CD4-positive, alpha-beta T cell treated with Interleukin-15 for 1 hour (primary cell): ENCODE data around the gene OPA3.
A peak's percentile ranks its signal among the peaks of the same experiment; 100 is the strongest.

Source experiments
- DNase-seq: peaks from one replicate; pipeline ENCODE4 v3.0.0-alpha.2; 2020

Gene OPA3

DNA sequence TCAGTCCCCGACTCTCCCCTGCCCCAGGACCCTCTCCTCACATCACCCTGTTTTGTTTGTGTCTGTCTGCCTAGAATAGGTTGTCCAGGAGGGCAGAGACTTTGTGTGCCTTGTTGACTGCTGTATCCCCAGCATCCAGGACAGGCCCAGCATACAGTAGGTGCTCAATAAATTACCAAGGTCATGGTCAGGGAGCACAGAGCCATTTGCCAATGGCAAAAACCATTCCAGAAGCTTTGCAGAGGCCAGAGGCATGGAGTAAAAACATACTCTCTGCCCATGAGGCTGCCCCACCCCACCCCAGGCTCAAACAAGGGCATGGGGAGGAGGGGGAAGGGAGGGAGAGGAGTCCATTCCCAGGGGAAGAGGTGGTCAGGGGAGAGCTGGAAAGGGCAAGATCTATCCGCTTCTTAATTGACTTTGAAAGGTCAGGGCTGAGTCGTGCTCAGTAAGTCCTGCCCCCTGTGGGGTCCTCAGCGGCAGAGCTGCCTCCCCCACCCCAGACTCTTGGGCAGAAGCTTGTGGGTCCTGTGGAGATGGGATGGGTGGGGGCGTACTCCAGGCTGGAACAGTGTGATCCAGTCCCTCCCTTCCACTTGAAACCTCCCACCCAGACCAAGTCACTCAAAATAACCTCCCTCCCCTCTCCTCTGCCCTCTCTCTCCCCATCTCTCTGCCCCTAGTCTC lies 13.0 kb upstream of the OPA3 start:
- DNase-seq, result no peak

DNA sequence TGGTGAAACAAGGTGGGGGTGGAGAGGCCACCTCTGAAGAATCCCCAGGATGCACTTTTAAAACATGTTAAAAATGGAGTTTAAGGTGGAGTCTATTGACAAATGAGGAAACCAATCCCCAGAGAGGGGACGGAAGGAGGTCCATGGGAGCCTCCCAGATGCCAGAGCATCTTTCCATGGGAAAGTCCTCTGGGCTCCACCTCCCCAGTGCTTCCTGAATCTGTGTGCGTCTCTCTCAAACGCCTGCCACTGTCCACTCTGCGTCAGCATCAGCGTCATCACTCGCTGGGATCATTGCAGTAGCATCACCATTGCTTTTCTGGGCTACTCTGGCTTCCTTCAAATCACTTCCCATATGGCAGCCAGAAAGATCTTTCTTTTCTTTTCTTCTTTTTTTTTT lies 11.2 kb upstream of the OPA3 start:
- no peak for DNase-seq

DNA sequence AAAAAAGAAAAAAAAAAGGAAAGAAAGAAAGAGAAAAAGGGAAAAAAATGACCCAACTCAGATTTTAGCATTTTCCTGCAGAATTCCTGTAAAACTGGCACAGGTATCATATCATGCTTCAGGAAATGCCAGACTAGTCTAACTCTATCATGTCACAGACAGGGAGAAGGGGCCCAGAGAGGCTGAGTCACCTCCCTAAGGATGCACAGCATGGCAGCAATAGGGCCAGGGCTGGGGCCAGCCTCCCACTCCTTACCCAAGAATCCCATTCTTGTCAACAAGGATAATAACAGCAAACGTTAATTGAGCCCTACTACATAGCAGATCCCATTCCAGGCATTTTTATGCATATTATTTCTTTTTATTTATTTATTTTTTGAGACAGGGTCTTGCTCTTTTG lies 8.9 kb upstream of the OPA3 start:
- no peak for DNase-seq

GRCh38 chr19:45592366-45592765 lies 7.8 kb upstream of the OPA3 start:
- DNase-seq, result no peak

- DNase-seq, result no peak
These were observed 7.0 kb upstream of the OPA3 start for GRCh38 chr19:45591638-45592005.

- DNase-seq, result peak; percentile 30
These were observed 6.5 kb upstream of the OPA3 start for GRCh38 chr19:45591004-45591637.

DNA sequence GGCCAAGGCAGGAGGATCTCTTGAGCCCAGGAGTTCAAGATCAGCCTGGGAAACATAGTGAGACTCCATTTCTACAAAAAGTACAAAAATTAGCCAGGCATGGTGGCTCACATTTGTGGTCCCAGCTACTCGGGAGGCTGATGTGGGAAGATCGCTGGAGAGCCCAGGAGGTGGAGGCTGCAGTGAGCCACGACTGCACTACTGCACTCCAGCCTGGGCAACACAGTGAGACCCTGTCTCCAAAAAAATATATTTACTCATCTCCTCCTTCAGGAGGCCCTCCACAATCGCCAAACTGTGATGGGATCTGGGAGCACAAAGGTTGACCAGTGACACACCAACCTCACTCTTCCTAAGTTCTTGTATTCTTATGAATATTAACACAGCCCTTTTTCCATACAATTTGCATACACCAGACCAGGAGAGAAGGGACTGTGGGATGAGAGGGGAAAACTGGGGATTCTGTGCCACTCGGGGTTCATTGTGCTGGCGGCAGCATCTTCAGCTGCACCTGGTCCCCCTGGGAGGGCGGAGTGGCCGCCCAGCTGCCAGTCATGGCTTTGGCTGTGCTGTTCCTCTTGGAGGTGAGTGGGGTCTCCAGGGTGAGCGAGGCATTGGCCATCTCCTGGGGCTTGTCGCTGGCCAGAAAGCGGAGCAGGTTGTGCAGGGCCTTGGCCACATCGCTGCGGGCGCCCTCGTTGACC lies 5.8 kb upstream of the OPA3 start:
- DNase-seq, result no peak

DNA sequence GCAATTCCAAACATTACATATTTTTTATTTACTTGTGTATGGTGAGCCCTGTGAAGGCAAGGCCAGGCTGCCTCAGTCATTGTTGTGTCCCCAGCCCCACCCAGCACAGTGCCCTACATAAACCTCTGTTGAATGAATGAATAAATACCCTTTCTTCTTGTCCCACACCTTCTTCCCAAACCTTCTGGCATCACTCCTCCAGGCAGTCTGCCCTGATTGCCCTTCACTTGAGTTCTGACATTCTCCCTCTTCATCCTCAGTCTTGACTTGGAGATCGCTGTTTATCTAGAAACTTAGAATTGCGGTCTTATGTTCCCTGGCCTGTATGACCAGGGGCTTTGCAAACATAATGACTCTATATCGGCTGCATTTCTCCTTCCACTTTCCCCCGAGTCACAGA lies 5.2 kb upstream of the OPA3 start:
- no peak for DNase-seq

- DNase-seq, result no peak
These were observed 3.3 kb upstream of the OPA3 start for GRCh38 chr19:45587873-45588272.

DNA sequence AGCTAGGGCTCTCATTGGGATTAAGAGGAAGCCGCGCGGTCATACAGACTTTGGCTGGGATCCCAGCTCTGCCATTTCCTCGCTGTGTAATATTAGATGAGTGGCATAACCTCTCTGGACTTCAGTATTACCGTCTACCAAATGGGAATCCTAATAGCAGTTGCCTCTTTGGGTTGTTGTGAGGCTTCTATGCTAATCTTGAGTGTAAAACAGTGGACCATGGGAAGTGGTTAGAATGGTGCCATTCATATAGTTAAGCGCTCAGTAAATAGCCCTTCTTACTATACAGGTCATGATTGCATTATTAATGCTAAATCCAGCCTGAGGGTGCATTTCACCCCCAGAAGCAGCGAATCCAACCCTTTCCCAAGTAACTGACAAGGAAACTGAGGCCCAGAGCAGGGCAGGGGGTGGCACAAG lies 566 bp upstream of the OPA3 start:
- no peak for DNase-seq

- DNase-seq, result no peak
These were observed 3.0 kb downstream of the OPA3 start for GRCh38 chr19:45581576-45581975.

DNA sequence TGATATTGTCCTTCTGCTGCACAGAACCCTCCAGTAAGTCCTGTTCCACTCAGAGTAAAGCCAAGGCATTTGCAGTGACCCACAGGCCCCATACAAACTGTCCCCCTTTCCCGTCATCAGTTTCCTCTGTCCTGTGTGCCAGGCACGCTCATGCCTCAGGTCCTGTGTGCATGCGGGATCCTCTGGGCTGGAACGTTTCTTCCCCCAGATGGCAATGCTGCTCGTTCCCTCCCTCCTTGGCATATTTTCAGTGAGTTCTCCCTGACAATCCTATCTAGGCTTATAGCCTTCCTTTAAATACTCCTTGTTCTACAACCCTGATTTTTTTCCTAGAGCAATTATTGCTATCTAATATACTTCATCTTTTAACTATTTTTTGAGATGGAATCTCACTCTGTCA lies 5.7 kb downstream of the OPA3 start:
- DNase-seq, result no peak

- no peak for DNase-seq
These were observed 7.3 kb downstream of the OPA3 start for GRCh38 chr19:45577111-45577905.

DNA sequence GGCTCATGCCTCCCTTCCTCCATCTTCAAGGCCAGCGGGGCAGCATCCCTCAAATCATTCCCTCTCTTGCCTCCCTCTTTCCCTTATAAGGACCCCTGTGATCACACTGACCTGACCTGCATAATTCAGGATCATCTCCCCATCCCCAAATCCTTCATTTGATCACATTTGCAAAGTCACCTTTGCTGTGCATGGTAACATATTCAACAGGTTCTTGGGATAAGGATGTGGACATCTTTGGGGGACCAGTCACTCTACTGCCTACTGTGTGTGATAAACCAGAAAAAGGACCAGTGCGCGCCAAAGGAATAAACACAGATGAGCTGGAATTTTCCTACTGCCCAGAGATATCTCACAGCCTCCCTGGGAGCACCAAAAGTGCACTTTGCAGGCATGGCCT lies 7.9 kb downstream of the OPA3 start:
- DNase-seq, result no peak

GRCh38 chr19:45575216-45575615 lies 9.4 kb downstream of the OPA3 start:
- DNase-seq, result no peak

DNA sequence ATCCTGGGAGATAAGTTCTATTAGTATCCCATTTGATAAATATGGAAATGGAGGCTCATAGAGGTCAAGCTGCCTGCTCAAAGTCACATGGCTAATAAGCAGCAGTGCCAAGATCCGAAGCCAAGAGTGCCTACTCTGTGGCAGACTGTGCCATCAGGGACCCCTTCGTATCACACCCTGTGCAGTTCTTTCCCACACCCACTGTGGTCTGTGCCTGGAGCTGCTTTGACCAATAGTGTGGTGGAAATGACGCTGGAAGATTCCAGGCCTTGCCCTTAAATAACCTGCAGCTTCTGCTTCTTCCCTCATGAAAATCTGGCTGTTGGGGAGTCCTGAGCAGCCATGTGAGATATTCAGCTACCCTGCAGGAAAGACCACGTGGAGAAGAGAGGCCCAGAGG lies 10.1 kb downstream of the OPA3 start:
- no peak for DNase-seq

GRCh38 chr19:45571457-45572220 lies 13.0 kb downstream of the OPA3 start:
- no peak for DNase-seq

DNA sequence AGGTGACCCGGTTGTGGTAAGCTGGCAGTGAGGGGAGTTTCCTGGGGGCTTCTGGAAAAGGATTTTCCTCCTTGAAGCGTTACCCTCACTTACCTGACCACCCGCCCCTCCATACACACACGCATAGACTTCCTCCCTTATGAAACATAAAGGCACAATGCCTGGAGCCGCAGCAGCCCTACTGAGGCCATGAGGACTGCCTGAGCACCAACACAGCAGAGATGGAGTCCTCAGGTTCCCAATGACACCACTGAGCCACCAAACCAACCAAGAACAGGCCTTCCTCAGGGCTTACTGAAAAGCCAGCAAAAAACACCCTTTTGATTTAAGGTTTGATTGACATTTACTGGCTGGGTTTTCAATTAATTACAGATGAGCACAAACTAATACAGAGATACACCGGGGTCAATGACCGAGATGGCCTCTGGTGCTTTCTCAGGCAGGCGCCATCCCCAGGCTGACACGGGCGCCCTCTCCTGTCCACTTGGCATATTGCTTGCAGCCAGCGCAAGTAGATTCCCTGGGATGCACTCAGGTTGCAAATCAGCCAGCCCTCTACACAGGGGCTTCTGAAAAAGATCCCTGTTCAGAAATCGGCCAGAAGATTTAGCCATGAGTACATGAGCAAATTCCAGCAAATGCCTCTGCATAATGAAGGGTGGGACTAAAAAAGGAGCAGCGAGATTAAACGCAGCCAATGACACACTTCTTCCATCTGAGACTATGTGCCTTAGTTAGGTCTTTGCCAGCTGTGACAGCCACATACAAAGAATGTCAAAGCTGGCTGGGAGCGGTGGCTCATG lies 14.8 kb downstream of the OPA3 start:
- peak; percentile 50 for DNase-seq

DNA sequence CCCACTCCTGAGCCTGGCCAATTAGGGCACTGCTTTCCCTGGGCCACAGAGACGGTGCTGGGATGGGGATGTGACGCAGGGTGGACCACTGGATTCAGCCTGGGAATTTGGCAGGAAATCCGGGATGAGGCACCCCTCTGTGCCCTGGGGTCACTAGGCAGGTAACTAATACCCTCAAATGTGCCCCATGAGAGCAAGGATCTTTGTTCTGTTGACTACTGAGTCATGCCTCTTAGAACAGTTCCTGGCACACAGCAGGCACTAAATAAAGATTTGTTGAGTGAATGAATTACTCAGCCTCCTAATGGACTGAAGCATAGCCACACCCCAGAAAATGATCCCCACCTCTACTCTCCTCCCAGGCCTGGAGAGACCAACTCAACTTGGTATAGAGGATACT lies 15.9 kb downstream of the OPA3 start:
- no peak for DNase-seq

DNA sequence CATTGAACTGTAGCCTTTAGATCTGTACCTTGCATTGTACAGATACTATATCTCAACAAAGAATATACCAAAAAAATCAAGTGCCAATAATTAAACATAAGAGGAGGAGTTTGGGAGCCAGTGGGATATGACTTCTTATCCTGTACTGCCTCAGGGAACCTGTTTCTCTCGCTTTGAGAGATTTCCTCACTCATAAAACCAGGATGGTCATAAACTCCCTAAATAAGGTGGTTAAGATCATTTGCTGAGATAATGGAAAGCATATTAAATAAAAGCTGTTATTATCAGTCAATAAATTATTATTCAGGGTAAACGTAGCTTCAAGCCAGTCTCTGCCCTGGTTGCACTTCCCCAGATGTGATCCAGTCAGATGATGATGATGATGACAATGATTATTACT lies 17.0 kb downstream of the OPA3 start:
- no peak for DNase-seq

DNA sequence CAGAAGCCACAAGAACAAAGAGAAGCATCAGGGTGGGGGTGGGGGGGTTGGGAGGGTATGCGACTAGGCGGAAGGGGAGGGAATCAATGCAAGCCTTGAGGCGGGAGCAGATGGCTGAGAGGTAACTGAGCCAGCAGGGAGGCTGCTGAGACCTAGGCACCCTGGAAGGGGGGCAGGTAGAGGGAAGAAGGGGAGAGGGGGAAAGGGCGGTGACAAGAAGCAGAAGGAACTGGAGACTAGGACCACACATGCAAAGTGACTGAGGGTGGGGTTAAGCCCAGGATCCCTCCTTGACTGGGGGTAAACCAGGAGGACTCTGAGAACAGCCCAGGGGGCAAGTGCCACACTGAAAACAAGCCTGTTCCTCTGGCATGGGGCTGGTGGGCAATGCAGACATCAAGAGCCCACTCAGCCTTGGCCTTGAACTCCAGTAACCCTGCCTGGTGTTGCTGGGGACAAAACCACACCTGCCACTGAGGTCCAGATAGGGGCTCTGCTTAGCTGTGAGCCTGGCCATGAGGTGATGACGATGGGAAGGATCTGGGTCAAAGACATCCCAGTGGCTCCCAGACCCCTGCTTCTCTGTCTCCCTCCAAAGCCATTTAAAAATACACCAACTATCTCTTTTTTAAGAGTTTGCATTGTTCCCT lies 20.3 kb downstream of the OPA3 start:
- DNase-seq, result no peak
